ENCODE results near the gene SI.

- TF ChIP-seq POLR2A (IDR thresholded peaks at IDR 0.05) (no peak), CTCF (IDR thresholded peaks at IDR 0.05) (no peak)
Observed at GRCh38 chr3:165081183-165081582, 2.9 kb upstream of the SI start.

All from testis (tissue), 2 donors.